Activated CD4-positive, alpha-beta T cell treated with anti-CD3 and anti-CD28 coated beads for 4 hours (primary cell): ENCODE results near the gene ORAI3.

Source experiments
- DNase-seq, 2 donors: peaks; one replicate each; pipeline ENCODE4 v3.0.0-alpha.2; 2020

Gene ORAI3

DNA sequence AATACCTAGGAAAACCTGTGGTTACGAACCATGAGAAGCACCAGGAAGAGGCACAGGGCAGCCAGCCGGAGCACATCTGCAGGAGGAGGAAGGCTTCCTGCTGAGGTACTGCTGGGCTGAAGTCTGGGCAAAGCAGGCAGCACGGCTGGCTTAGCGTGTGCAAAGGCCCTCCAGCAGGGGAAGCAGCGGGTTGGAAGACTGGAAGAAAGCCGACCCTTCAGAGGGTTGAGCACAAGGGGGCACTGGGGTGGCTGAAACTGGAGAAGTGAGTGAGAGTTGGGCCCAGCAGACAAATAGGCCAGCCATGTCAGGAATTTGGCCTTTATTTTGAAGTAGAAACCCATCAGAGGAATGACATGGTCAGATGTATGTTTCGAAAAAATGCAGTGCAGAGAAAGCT is 24.0 kb downstream of the ORAI3 start:
- DNase-seq = no peak

GRCh38 chr16:30974348-30974747 is 25.5 kb downstream of the ORAI3 start:
- no peak for DNase-seq

DNA sequence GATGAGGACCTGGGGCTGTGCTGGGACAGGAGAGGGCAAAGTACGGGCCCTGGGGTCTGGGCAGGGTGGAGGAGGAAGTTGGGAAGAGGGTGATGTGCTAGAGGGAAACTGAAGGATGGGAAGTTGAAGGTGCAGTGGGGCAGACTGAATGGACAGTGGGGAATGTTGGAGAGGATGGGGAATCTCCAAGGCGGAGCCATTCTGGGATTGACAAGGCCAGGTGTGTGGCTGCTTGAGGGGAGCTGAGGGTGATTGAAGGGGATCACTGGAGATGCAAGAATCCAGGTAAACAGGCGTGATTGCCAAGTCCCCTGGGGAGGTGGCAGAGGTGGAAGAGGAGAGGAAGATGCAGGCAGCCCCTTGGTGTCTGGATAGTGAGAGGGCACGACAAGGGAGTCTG is 27.6 kb downstream of the ORAI3 start:
- DNase-seq = no peak

DNA sequence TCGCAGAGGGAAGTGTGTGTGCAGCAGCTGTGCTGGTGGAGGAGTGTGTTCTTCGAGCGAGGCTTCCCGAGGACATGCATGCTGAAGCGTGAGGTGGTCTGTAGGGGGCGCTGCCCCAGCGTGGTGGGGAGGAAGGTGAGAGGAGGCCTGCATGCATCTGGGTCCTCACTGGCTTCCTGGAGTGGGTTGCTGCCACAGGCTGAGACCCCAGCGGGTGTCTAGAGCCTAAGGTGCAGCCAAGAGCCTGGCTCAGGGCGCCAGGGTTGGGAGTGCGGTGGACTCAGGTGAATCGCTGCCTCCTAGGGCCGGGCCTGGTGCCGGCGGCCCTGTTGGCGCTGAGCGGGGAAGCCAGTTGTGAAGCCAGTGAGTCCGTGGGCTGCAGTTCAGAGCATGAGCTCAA is 28.6 kb downstream of the ORAI3 start:
- DNase-seq = no peak

- no peak for DNase-seq
These were observed 30.5 kb downstream of the ORAI3 start for GRCh38 chr16:30979170-30980022.

DNA sequence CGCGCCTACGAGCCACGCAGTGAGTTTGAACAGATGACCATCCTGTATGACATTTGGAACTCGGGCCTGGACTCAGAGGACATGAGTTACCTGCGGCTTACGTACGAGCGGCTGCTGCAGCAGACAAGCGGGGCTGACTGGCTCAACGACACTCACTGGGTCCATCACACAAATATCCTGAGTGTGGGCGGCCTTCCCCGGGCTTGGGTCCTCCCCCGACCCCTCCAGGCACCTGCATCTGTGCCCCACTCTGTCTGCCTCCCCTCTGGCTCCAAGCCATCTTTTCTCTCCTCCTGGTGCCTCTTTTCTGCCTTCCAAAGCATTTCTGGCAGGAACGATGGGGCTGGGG is 31.1 kb downstream of the ORAI3 start:
- DNase-seq = no peak

- DNase-seq = no peak
These were observed 31.6 kb downstream of the ORAI3 start for GRCh38 chr16:30980434-30980833.

- DNase-seq = no peak
These were observed 32.1 kb downstream of the ORAI3 start for GRCh38 chr16:30980959-30981358.

DNA sequence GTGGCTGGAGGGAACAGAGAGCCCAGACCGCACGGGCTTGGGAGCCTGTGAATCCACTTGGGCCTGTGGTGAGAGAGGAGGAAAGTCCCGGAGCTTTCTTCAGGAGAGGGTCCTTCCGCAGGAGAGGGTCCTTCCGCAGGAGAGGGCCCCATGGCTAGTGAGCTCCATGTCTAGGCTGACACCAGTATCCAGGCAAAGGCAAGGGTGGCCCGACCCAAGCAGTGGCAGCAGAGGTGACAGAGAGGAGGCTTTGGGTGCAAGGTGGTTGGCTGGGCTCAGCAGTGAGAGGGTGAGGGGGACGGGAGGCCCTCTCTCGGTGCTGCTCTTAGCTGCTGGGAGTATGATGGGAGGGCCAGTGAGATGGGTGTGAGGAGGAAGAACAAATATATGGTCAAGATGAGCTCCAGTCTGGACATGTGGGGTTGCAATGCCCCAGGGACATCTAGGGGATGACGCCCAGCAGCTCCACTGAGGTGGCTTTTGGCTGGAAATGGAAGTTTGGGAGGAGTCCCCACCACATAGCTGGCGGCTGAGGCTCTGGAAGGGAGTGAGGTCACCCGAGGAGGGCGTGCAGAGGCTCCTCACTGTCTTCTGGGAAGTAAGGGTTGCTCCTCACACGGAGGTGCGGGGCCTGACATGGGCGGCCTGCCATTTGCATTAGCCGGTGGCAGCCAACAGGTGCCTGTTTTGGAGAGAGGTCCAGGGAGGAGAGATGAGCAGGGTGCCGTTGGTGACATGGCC is 33.9 kb downstream of the ORAI3 start:
- DNase-seq = no peak

DNA sequence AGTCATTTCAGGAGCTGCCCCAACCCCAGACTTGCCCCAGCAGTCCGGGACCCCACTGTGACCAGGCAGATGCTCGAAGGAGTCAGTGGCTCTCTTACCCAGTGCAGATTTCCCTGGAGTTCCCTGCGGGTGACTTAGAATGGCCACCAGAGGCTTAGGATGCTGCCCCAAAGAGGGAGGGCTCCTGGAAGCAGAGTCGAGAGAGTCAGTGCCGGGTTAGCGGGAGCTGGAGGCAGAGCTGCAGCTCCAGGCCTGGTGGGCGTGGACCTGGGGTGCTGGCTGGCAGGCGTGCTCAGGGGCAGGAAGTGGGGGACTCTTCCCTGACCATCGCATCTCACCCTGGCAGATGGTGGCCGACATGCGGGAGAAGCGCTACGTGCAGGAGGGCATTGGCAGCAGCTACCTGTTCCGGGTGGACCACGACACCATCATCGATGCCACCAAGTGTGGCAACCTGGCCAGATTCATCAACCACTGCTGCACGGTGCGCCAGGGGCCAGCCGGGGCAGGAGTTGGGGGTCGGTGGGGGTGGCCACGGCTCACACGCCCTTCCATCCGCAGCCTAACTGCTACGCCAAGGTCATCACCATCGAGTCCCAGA is 34.5 kb downstream of the ORAI3 start:
- no peak for DNase-seq

DNA sequence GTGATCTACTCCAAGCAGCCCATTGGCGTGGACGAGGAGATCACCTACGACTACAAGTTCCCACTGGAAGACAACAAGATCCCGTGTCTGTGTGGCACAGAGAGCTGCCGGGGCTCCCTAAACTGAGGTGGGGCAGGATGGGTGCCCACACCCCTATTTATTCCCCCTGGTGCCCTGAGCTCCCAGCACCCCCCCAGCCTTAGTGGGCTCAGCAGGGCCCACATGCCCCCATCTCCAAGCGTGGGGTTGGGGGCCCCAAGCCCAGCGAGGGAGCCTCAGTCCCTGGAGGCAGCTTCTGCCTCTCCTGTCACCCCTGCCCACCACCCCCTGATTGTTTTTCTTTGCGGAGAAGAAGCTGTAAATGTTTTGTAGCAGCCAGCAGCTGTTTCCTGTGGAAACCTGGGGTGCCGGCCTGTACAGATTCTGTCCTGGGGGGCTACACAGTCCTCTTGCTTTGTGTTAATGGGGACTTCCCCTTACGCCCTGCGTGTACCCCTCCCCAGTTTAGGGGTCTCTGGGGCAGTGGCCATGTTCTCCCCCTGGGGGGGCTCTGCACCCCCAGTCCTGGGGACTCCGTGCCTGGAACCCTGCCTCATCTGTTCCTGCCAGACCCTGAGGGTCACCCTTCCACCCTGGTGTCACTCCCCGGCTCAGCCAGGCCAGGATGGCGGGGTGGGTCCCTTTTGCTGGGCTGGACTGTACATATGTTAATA is 35.2 kb downstream of the ORAI3 start:
- no peak for DNase-seq

- DNase-seq = peak; percentile 77 to 84
These were observed 36.0 kb downstream of the ORAI3 start, which contains the start of gene HSD3B7 for GRCh38 chr16:30984669-30985400. TSS of gene HSD3B7 (plus strand) at chr16:30985207. CDS start at chr16:30985659, 452 bp downstream.

DNA sequence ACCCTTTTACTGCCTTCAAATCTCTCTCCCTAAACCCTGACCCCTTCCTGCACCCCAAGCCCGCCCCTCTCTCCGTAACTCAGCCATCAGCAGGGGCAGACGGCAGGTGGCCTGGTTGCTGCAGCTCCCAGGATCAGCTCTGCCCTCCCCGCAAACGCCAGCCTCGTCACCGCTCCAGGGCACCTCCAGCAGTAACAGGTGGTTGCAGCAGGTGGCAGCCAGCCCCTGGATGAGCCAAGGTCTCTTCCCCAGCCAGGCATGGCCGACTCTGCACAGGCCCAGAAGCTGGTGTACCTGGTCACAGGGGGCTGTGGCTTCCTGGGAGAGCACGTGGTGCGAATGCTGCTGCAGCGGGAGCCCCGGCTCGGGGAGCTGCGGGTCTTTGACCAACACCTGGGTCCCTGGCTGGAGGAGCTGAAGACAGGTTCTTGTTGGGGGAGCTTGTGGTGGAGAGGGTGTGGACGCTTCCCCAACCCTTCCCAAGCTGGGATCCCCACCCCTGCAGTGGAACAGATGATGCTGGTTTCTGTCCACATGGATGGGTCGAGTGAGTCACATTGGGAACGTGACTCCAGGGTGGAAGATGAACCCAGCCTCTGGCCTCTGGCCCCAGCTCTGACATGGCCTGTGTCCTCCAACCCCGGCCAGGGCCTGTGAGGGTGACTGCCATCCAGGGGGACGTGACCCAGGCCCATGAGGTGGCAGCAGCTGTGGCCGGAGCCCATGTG is 36.7 kb downstream of the ORAI3 start:
- DNase-seq = no peak

GRCh38 chr16:30986129-30986991 is 37.5 kb downstream of the ORAI3 start:
- DNase-seq = no peak

GRCh38 chr16:30987581-30988190 is 38.8 kb downstream of the ORAI3 start:
- DNase-seq = no peak

DNA sequence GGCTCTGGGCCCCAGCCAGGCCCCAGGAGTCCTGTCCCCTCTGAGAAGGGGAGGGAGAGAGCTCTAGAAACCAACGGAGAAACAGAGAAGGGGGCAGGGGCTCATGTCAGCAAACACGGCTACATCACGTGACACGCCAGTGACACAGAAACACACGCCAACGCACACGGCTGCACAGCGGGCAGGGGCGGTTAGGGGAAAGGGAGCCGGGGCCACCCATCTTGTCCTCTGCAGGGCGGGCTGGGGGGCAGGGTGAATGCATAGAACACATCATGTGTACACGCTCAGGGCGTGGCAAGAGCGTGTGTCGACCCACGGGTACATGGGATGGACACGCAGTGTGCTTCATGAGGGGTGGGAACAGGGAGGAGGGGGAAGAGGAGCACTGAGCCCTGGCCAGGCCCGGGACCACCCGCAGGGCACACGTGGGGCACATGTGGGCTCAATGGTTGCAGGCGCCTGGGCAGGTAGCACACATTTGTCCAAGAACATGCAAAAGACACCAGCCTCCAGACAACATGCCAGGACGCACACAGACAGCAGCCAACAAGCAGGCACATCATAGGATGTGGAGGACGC is 40.7 kb downstream of the ORAI3 start:
- no peak for DNase-seq

- no peak for DNase-seq
These were observed 41.2 kb downstream of the ORAI3 start for GRCh38 chr16:30990105-30990504.

DNA sequence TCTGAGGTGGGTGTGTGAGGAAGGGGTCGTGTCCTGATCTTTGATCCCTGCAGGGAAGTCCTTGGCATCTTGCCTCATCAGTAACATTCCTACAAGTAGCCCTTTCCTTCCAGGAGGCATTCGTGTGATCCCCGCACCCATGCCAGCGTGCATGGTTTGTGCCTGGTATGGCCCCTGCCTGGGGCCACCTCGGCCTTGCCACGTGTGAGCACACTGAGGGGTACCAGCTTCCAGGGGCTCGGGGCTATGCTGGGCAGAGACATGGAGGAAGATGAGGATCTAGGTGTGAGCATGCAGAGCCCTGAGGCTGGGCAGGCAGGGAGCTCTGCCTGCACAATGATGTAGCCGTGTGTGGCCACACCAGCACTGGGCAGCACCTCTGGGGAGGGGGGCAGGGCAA is 42.2 kb downstream of the ORAI3 start:
- no peak for DNase-seq

DNA sequence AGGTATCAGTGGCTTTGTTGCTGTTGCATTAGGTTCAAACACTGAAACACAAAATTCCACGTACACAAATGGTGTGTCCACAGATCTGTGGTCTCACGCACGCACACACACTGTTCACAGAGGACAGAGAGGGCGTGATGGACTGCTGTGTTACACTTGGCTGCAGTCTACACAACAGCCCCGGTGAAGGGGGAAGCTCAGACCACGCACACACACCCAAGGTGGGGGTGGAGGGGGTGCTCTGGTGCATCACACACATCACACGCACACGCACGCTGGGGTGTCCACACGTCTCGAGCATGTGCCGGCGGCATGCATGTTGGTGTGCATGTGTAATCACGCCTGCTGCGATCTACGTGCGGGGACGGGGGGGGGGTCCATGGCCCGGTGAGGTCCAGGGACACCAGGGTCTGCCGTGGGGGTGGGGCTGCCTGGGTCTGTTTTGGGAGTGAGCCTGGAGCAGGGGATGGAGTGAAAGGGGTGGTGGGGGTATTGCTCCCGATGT is 43.5 kb downstream of the ORAI3 start:
- DNase-seq = no peak
